GM13976 (cell line): ENCODE measurements around the gene RCC1.

Experiments
- DNase-seq: peaks from one replicate; pipeline ENCODE4 v3.0.0; 2012; ENCODE audit warnings: low spot score
- CTCF ChIP-seq: IDR thresholded peaks from 2 replicates; pipeline ENCODE4 v1.5.1; 2012; ENCODE audit warnings: borderline replicate concordance, mild to moderate bottlenecking; ENCODE audit not compliant: insufficient read depth; ENCODE audit errors: extremely low read depth, missing control alignments, control extremely low read depth
- in situ Hi-C: fragments of 300-500 bp; cut with MboI; formaldehyde crosslinking; loops from one replicate; pipeline ENCODE4 v1.12.0; 2022; ENCODE audit warnings: low sequenced_read_pairs, mixed read lengths, inconsistent platforms; ENCODE audit not compliant: unreplicated experiment

The RCC1 gene

GRCh38 chr1:28577052-28577678 lies 71.3 kb downstream of the RCC1 start:
- in situ Hi-C loops = no loop called here
- DNase-seq = no peak
- TF ChIP-seq CTCF = no peak

- in situ Hi-C loops = no loop called here
- no peak for DNase-seq
- no peak for TF ChIP-seq CTCF
Measured at GRCh38 chr1:28577738-28578536, 72.1 kb downstream of the RCC1 start.

GRCh38 chr1:28578696-28579218 lies 72.9 kb downstream of the RCC1 start:
- DNase-seq = no peak
- no peak for TF ChIP-seq CTCF
- in situ Hi-C loops = no loop called here

GRCh38 chr1:28579401-28579800 lies 73.6 kb downstream of the RCC1 start:
- DNase-seq = no peak
- TF ChIP-seq CTCF = no peak
- in situ Hi-C loops = no loop called here

- in situ Hi-C loops = no loop called here
- DNase-seq = peak; percentile 65
- peak; percentile 31 for TF ChIP-seq CTCF
Measured at GRCh38 chr1:28580722-28581530, 75.1 kb downstream of the RCC1 start.

- no peak for TF ChIP-seq CTCF
- DNase-seq = peak; percentile 98
- in situ Hi-C loops = no loop called here
Measured at GRCh38 chr1:28581531-28582247, 75.8 kb downstream of the RCC1 start.
